ENCODE data around the gene CNGA3.

- no peak for TF ChIP-seq CTCF (IDR thresholded peaks at IDR 0.05; ENCODE audit: insufficient read depth, low read length)
- no peak for TF ChIP-seq POLR2AphosphoS5 (IDR thresholded peaks at IDR 0.05; ENCODE audit: low read depth)
- TF ChIP-seq SPI1 (IDR thresholded peaks at IDR 0.05; ENCODE audit: borderline replicate concordance, low read depth) = no peak
- TF ChIP-seq REST (IDR thresholded peaks at IDR 0.05; ENCODE audit: insufficient replicate concordance, low read depth) = no peak
Measured at GRCh38 chr2:98387478-98387877, 41.2 kb downstream of the CNGA3 start.

Measured in HL-60 (cell line).